SKM-1 (cell line): ENCODE measurements around the gene TRAF2.
"Not testable (repeated sequence)": the region's sequence is repeated elsewhere in the genome, so short reads cannot be mapped to it uniquely, and the experiment has no call there.

Source experiments
- DNase-seq: peaks from one replicate; lab custom pipeline; 2025; ENCODE audit not compliant: unreplicated experiment; lab: John Stamatoyannopoulos, UW

The TRAF2 gene

GRCh38 chr9:136885950-136886578, at the start of gene TRAF2:
TSS of gene TRAF2 (plus strand) at chr9:136886516. CDS start at chr9:136898741, 12,225 bp downstream.
- DNase-seq = peak; percentile 79

- no peak for DNase-seq
Measured at GRCh38 chr9:136837146-136837855, 49.0 kb upstream of the TRAF2 start.

GRCh38 chr9:136837856-136838277, 48.4 kb upstream of the TRAF2 start:
- DNase-seq = not testable (repeated sequence)

- DNase-seq = no peak
Measured at GRCh38 chr9:136838314-136839228, 47.7 kb upstream of the TRAF2 start.

- DNase-seq = no peak
Measured at GRCh38 chr9:136839229-136840139, 46.8 kb upstream of the TRAF2 start.

- DNase-seq = no peak
Measured at GRCh38 chr9:136840140-136840876, 46.0 kb upstream of the TRAF2 start.

GRCh38 chr9:136840877-136841645, 45.3 kb upstream of the TRAF2 start:
- DNase-seq = no peak

- DNase-seq = not testable (repeated sequence)
Measured at GRCh38 chr9:136841646-136842379, 44.5 kb upstream of the TRAF2 start.

- peak; percentile 39 for DNase-seq
Measured at GRCh38 chr9:136842380-136842948, 43.9 kb upstream of the TRAF2 start, which contains the start of gene AJM1. TSS of gene AJM1 (plus strand) at chr9:136842478. CDS start at chr9:136844415, 1,937 bp downstream.

- not testable (repeated sequence) for DNase-seq
Measured at GRCh38 chr9:136843159-136843800, 43.0 kb upstream of the TRAF2 start.

GRCh38 chr9:136843801-136844740, 42.2 kb upstream of the TRAF2 start:
- not testable (repeated sequence) for DNase-seq

GRCh38 chr9:136844761-136845464, 41.4 kb upstream of the TRAF2 start:
- no peak for DNase-seq

- no peak for DNase-seq
Measured at GRCh38 chr9:136845465-136846260, 40.7 kb upstream of the TRAF2 start.

- DNase-seq = no peak
Measured at GRCh38 chr9:136846376-136847087, 39.8 kb upstream of the TRAF2 start.
